Common myeloid progenitor, CD34-positive (primary cell): Measurements from ENCODE around the gene P2RX6.

Experiments
- CTCF ChIA-PET: fragments of 350-600 bp; sonication (Branson Sonifier 250); formaldehyde crosslinking; loops from one replicate; lab custom pipeline; 2021; ENCODE audit warnings: antibody characterized with exemption; lab: Charles Lee
- POLR2A ChIA-PET: fragments of 350-600 bp; sonication (Branson Sonifier 250); formaldehyde crosslinking; loops from one replicate; lab custom pipeline; 2021; ENCODE audit warnings: antibody characterized with exemption; lab: Charles Lee
- DNase-seq, 3 donors: peaks; one replicate each; pipeline versions ENCODE4 v3.0.0 to v3.0.0-alpha.2; 2013
- H3K27ac ChIP-seq, 2 experiments: 1 replicate in 1 of 2; 2 replicates in 1 of 2; pipeline ENCODE4 v1.7.0; 2013; ENCODE audit warnings: inconsistent platforms in 2 of 2, low read length in 2 of 2, mild to moderate bottlenecking in 2 of 2, low read depth in 1 of 2, moderate library complexity in 1 of 2; ENCODE audit not compliant: severe bottlenecking in 2 of 2, insufficient read depth in 1 of 2, poor library complexity in 1 of 2
- H3K27me3 ChIP-seq, 5 experiments: replicated peaks in 2 of 5; 1 replicate in 3 of 5; 2 replicates in 2 of 5; pipeline versions ENCODE4 v1.6.1 to v1.7.0; 2013; ENCODE audit warnings: low read length in 4 of 5, mild to moderate bottlenecking in 2 of 5, moderate library complexity in 2 of 5, inconsistent platforms in 1 of 5; ENCODE audit not compliant: insufficient read depth in 5 of 5, control insufficient read depth in 4 of 5
- H3K36me3 ChIP-seq, 4 experiments: 1 replicate in 2 of 4; 2 replicates in 2 of 4; pipeline versions ENCODE4 v1.6.1 to v1.7.0; 2013; ENCODE audit warnings: low read length in 3 of 4, control low read depth in 1 of 4, mild to moderate bottlenecking in 1 of 4; ENCODE audit not compliant: control insufficient read depth in 4 of 4, insufficient read depth in 4 of 4
- H3K4me1 ChIP-seq, 4 experiments: 1 replicate in 3 of 4; 2 replicates in 1 of 4; pipeline versions ENCODE4 v1.6.1 to v1.7.1; 2013; ENCODE audit warnings: low read length in 3 of 4, mild to moderate bottlenecking in 3 of 4, control low read depth in 1 of 4, inconsistent platforms in 1 of 4, moderate library complexity in 1 of 4; ENCODE audit not compliant: control insufficient read depth in 4 of 4, insufficient read depth in 4 of 4; ENCODE audit errors: control extremely low read depth in 1 of 4
- H3K4me3 ChIP-seq, 7 experiments: 1 replicate in 4 of 7; 2 replicates in 3 of 7; pipeline versions ENCODE4 v1.5.1 to v1.7.0; 2013; ENCODE audit warnings: mild to moderate bottlenecking in 7 of 7, low read length in 6 of 7, moderate library complexity in 6 of 7, inconsistent platforms in 2 of 7, low read depth in 2 of 7, control low read depth in 1 of 7; ENCODE audit not compliant: insufficient read depth in 4 of 7, control insufficient read depth in 1 of 7; ENCODE audit errors: extremely low read depth in 1 of 7
- H3K9me3 ChIP-seq, 5 experiments: 1 replicate in 4 of 5; 2 replicates in 1 of 5; pipeline versions ENCODE4 v1.6.1 to v1.7.1; 2013; ENCODE audit warnings: low read length in 4 of 5, mild to moderate bottlenecking in 2 of 5, inconsistent platforms in 1 of 5, low read depth in 1 of 5, moderate library complexity in 1 of 5; ENCODE audit not compliant: control insufficient read depth in 4 of 5, insufficient read depth in 2 of 5; ENCODE audit errors: control extremely low read depth in 1 of 5
- WGBS: methylation state at CpG from one replicate; pipeline ENCODE4 v1.1.5; 2013; ENCODE audit not compliant: insufficient coverage; 5-methylcytosine and 5-hydroxymethylcytosine counted together

P2RX6 gene

DNA sequence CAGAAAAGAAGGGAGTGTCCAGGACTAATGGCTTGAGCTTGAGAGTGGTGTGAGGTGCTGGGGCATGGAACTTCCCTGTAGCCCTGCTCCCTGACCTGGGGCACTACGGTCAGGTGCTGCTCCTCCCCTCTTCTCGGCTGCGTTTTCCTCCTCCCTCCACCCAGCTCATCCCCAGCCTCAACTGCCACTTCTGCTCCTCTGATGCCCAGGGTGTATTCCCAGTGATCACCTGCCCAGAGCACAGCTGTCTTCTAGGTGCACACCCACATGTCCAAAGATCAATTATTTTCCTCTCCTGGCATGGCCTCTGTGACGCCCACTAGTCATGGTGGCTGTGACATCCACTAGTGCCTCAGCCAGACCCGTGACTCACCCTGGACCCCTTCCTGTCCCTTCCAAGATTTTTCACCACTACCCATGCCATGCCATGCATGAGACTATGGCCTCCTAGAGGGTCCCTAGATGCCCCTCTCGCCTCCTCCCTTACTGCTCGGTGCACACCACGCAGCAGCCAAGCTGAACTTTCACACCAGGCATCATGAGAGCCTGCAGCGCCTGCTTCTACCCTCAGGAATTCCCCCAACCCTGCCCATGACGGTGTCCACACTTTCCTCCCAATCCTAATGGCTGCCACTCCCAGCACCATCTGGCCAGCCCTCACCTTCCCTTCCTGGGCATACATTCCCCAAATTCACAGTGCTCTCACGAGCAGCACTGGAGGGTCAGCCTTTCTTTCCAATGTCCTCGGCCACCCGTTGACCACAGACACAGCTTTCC is 1.9 kb downstream of the P2RX6 start:
- peaks cover 0 to 21% (median 17%) of the 10 kb centered on the region in 4 experiments for H3K4me1 ChIP-seq
- POLR2A ChIA-PET = no interaction called here
- H3K36me3 ChIP-seq = no peaks in the 10 kb centered on the region
- CTCF ChIA-PET = interaction anchor here (1.6 kb wide), 1 partner anchor 11 kb away, joined by 3 read pairs; no protein-coding TSS in a partner anchor
- H3K4me3 ChIP-seq = no peak overlapping the region
- H3K27ac ChIP-seq = no peak overlapping the region
- H3K27me3 ChIP-seq = peaks cover 0 to 5% (median 0%) of the 10 kb centered on the region in 5 experiments
- H3K9me3 ChIP-seq = no peaks in the 10 kb centered on the region
- DNase-seq = no peak
- 98% methylated on average over 12 of the region's 13 CpGs for WGBS

DNA sequence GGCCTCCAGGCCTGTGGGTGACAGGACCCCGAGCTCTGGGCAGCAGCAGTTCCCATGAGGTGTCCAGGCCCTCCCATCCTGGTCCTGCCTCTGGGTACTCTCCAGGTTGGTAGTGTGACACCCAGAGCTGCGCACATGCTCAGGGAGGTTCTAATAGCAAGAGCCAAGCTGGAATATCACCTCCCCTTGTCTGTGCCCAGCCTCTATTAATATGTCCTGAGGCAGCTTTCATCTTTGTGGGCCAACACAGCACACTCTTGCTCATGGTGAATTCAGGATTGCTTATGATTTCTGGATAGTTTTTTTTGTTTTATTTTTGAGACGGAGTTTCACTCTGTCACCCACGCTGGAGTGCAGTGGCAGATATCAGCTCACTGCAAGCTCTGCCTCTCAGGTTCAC is 3.3 kb downstream of the P2RX6 start:
- no peaks in the 10 kb centered on the region for H3K9me3 ChIP-seq
- H3K4me3 ChIP-seq = no peak overlapping the region
- WGBS = 100% methylated on average over 2 of the region's 4 CpGs
- DNase-seq = no peak
- no peaks in the 10 kb centered on the region for H3K36me3 ChIP-seq
- POLR2A ChIA-PET = no interaction called here
- H3K27me3 ChIP-seq = peaks cover 0 to 5% (median 0%) of the 10 kb centered on the region in 5 experiments
- H3K4me1 ChIP-seq = peaks cover 0 to 21% (median 17%) of the 10 kb centered on the region in 4 experiments
- H3K27ac ChIP-seq = no peak overlapping the region
- CTCF ChIA-PET = no interaction called here

DNA sequence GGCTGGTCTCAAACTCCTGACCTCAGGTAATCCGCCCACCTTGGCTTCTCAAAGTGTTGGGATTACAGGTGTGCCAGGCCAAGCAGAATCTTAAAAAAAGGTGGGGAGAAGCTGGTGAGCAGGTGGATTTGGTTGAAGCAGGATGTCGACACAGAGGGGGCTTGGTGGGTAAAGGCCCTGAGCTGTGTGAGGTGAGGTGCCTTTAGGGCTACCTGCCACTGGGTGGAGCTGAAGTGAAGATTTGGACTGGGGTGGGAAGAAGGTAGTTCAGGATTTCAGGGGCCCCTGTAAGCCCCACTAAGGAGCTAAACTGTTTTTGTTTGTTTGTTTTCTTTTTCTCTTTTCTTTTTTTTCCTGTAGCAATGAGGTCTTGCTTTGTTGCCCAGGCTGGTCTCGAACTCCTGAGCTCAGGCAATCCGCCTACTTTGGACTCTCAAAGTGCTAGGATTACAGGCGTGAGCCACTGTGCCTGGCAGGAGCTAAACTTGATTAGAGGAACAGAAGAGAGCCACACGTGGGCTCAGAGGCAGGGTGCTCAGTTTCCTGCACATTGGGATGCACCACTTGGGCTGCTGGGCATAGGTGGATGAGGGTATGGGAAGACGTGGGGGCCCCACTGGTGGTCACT is 6.0 kb downstream of the P2RX6 start:
- POLR2A ChIA-PET = interaction anchor here (0.6 kb wide), 1 partner anchor 33 kb away, joined by 3 read pairs; no protein-coding TSS in a partner anchor

DNA sequence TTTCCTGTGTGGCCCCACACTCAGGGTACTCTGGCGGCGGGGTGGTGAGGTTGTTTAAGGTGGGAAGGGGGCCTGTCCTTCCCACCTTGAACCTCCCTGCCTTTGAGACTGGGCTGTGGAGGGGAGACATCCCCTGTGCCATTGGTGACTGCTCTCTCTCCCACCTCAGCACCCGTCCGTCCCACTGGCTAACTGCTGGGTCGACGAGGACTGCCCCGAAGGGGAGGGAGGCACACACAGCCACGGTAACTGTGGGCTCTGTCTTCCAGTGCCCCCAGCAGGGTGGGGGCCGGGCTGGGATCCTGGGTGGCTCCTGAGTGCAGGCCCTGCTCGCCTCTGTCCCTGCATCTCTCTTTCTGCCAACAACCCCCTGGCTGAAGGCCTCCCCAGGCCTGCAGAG is 7.5 kb downstream of the P2RX6 start:
- H3K9me3 ChIP-seq = no peaks in the 10 kb centered on the region
- no peak for DNase-seq
- 94% methylated on average over 8 of the region's 10 CpGs for WGBS
- H3K27me3 ChIP-seq = peaks cover 0 to 5% (median 0%) of the 10 kb centered on the region in 5 experiments
- peaks cover 0 to 4% (median 0%) of the 10 kb centered on the region in 4 experiments for H3K4me1 ChIP-seq
- ChIA-PET POLR2A (no interaction called here), CTCF (interaction anchor here (0.6 kb wide), 2 partner anchors 20 to 83 kb away, joined by 3 read pairs; no protein-coding TSS in a partner anchor)
- no peak overlapping the region for H3K27ac ChIP-seq
- no peaks in the 10 kb centered on the region for H3K36me3 ChIP-seq
- no peak overlapping the region for H3K4me3 ChIP-seq

More for the DNA sequence above, 6.0 kb downstream of the P2RX6 start:
- H3K4me3 ChIP-seq = no peak overlapping the region
- 59% methylated on average over 6 of the region's 7 CpGs for WGBS
- no peak overlapping the region for H3K27ac ChIP-seq
- peaks cover 0 to 5% (median 0%) of the 10 kb centered on the region in 5 experiments for H3K27me3 ChIP-seq
- H3K4me1 ChIP-seq = peaks cover 0 to 4% (median 0%) of the 10 kb centered on the region in 4 experiments
- CTCF ChIA-PET = interaction anchor here (0.9 to 1.8 kb wide), 7 partner anchors 9 to 87 kb away, joined by 3 to 8 read pairs (median 4); no protein-coding TSS in a partner anchor
- H3K36me3 ChIP-seq = no peaks in the 10 kb centered on the region
- no peaks in the 10 kb centered on the region for H3K9me3 ChIP-seq
- peak; percentile 39 to 72 (median 64) for DNase-seq

DNA sequence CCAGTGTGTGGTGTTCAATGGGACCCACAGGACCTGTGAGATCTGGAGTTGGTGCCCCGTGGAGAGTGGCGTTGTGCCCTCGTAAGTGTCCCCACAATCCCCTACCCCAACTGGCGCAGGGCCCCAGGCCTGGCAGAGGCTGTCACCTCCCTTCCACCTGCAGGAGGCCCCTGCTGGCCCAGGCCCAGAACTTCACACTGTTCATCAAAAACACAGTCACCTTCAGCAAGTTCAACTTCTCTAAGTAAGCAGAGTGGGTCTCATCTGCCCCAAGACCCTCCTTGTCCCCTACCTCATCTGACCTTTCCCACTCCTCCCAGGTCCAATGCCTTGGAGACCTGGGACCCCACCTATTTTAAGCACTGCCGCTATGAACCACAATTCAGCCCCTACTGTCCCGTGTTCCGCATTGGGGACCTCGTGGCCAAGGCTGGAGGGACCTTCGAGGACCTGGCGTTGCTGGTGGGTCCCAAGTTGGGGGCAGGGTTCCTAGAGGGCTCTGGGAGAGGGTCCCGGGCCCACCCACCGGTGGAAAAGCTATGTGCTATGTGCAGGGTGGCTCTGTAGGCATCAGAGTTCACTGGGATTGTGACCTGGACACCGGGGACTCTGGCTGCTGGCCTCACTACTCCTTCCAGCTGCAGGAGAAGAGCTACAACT is 8.1 kb downstream of the P2RX6 start:
- no peaks in the 10 kb centered on the region for H3K9me3 ChIP-seq
- no peak overlapping the region for H3K27ac ChIP-seq
- no peaks in the 10 kb centered on the region for H3K36me3 ChIP-seq
- 93% methylated on average over 13 of the region's 13 CpGs for WGBS
- POLR2A ChIA-PET = no interaction called here
- H3K27me3 ChIP-seq = peaks cover 0 to 5% (median 0%) of the 10 kb centered on the region in 5 experiments
- CTCF ChIA-PET = interaction anchor here (1.0 kb wide), 1 partner anchor 21 kb away, joined by 3 read pairs; no protein-coding TSS in a partner anchor
- no peak for DNase-seq
- no peak overlapping the region for H3K4me3 ChIP-seq
- H3K4me1 ChIP-seq = peaks cover 0 to 4% (median 0%) of the 10 kb centered on the region in 4 experiments

DNA sequence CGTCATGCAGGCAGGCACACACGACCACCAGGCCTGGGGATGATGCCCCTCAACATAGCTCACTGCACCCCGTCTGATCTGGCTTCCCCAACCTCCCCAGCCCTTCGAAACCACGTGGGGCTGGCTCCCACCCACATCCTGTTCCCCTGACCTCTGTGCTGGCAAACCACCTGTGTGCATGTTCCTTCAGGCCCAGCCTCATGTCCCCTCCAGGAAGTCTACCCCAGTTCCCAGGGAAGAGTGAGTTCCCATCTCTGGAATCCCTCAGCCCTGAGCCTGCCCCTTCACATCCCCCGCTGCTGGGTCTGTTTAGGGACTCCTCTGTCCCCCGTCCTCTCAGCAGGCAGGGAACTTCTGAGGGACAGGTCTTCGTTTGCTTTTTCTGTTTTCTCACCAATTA is 10.3 kb downstream of the P2RX6 start:
- ChIA-PET CTCF (interaction anchor here (1.3 kb wide), 1 partner anchor 140 kb away, joined by 3 read pairs; no protein-coding TSS in a partner anchor), POLR2A (interaction anchor here (1.2 kb wide), 1 partner anchor 31 kb away, joined by 5 read pairs; no protein-coding TSS in a partner anchor)
- Histone ChIP-seq H3K4me3 (no peak overlapping the region), H3K4me1 (peaks cover 0 to 4% (median 0%) of the 10 kb centered on the region in 4 experiments), H3K27me3 (peaks cover 0 to 3% (median 0%) of the 10 kb centered on the region in 5 experiments), H3K36me3 (no peaks in the 10 kb centered on the region), H3K27ac (no peak overlapping the region), H3K9me3 (no peaks in the 10 kb centered on the region)
- no peak for DNase-seq
- WGBS = 38% methylated on average over 5 of the region's 8 CpGs
